GM12892 (cell line): ENCODE results near the gene HSD17B10. TPM values are rescaled to one million over a fixed set of nuclear protein-coding genes. Genes with fewer than 3 reads are reported as not detected.
"Not testable (repeated sequence)": the region's sequence is repeated elsewhere in the genome, so short reads cannot be mapped to it uniquely, and the experiment has no call there.

Experiments
- DNase-seq: peaks from one replicate; pipeline ENCODE4 v3.0.0; 2011; ENCODE audit not compliant: insufficient read length
- FAIRE-seq: peaks from 2 replicates; lab custom pipeline; 2011; peaks lifted over from hg19 to GRCh38; lab: Jason Lieb, UNC
- POLR2A ChIP-seq: IDR thresholded peaks from 2 replicates; pipeline ENCODE4 v1.6.1; 2011; ENCODE audit warnings: low read depth, low read length, control low read depth
- POLR2AphosphoS5 ChIP-seq: IDR thresholded peaks from 2 replicates; pipeline ENCODE4 v1.6.1; 2011; ENCODE audit warnings: low read depth, low read length, control low read depth
- TAF1 ChIP-seq: IDR thresholded peaks from 2 replicates; pipeline ENCODE4 v1.6.1; 2011; ENCODE audit warnings: low read depth, mild to moderate bottlenecking, control low read depth, low read length, borderline replicate concordance
- polyA plus RNA-seq: library from polyadenylated mRNA; unstranded; fragments of >200 nt; gene quantifications from one replicate; pipeline ENCODE4 v1.2.1, GENCODE V29; 2012; ENCODE audit warnings: missing spikeins, inconsistent platforms; ENCODE audit not compliant: missing spikeins

Gene HSD17B10
- polyA plus RNA-seq: 97.8 TPM

DNA sequence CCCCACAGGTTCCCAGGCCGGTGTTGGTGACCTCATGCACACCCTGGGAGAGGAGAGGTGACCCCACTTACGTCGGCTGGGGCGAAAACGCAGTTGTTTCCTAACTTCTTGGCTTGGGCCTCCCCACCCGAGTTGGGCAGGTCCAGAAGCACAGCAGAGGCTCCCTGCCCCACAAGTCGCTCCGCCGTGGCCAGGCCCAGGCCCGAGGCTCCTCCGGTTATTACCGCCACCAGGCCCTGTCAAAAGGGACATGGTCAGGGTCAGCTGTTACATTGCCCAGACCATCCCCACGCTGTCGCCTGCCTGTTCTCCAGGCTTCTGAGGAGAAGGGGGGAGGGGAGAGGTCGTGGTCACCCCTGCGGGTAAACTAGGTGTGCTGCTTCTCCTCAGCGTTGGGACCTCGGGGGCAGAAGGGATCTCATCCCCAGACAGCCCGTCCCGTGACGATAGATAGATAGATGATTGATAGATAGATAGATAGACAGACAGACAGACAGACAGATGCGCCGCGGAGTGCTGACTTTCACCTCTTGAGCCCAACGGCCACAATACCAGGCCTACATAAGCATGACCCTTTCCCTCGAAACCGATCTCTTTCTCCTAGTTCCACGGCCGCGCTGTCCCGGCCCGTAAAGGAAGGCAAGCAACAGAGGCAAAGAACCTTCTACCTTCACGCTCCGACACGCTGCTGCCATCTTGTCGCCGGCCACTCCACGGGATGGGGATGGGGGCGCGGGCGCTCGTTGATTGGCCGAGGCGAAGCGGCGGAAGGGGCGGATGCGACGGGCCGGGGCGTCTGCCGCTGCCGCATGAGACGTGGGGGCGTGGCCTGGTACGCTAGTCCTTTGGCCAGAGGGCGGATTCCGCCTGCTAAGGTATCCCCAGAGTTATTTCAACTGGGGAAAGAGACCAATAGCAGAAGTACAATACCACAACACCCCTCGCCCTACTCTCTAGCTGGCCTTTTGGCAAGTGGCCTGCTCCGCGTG lies at the start of gene HSD17B10:
Gene HSD17B10, minus strand, starts transcription at position 720 of the 989 bp plus-strand sequence. Its CDS starts 25 bp downstream, at position 695.
- FAIRE-seq: peak; percentile 91

DNA sequence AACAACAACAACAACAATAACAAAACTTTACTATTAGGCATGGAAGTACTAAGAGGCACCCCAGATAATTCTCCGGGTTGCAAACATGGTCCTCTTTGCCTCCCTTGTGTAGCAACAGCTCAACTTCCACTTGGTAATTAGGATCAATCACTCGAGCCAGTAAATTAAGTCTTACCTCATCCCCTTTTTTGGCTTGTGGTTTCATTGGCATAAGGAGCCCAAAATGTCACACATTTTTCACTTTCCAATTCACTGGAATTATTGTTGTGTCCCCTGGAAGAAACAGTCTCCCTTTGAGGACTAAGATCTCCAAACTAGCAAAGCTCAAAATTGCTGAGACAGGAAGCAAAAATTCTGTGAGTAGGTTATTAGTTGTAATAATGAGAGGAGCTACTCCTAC lies 49.2 kb upstream of the HSD17B10 start:
- DNase-seq: no peak
- TF ChIP-seq POLR2A: no peak
- no peak for FAIRE-seq

More for the DNA sequence above, at the start of gene HSD17B10:
- TF ChIP-seq POLR2AphosphoS5 (peak; percentile 60), POLR2A (peak; percentile 87), TAF1 (peak; percentile 59; the same call in 1 of the 2 replicates)
- peak; percentile 79 for DNase-seq

DNA sequence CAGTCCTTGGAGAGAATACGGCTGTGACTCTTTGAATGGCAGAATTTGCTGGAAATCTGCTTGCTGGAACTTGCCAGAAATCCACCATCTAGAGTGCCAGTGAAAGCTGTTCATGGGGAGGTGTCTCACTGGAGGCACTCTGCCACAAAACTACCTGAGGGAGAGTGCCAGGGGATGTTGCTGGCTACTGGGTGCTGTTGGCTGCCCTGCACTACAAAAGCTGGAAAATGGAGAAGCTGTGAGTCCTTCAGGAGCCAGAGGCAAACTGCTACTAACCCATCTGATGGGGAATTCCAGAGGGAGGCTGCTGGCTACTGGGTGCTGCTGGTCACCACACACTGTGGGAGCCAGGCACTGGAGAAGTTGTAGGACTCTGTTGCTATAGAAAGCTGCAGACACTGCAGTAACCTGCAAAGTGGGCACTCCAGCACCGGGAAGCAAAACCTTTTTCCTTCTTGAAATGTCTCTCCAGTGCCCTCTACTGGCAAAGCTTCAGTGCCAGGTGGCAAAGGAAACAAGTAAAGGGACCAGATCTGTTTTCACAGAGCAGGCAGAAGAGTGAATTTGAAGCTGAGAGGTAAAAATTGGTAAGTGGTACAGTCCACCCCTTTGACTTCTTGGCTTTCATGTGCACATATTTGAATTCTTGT lies 47.8 kb upstream of the HSD17B10 start:
- peak; percentile 36 for DNase-seq
- TF ChIP-seq TAF1: no peak
- no peak for TF ChIP-seq POLR2AphosphoS5
- TF ChIP-seq POLR2A: no peak
- FAIRE-seq: peak; percentile 85

DNA sequence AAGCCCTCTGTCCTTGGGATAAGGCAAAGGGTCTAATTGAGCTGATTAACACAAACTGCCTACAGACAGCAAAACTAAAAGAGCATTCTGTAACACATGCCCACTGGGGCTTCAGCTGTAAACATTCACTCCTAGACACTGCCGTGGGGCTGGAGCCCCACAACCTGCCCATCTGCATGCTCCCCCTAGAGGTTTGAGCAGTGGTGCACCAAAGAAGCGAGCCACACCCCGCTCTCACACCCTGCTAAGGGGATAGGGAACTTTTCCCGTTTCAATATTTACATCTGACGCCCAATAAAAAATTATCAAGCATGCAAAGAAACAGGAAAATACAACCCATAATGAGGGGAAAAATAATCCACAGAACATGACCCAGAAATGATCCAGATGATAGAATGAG lies 46.9 kb upstream of the HSD17B10 start:
- FAIRE-seq (no peak), DNase-seq (no peak)
- TF ChIP-seq POLR2A (no peak), POLR2AphosphoS5 (no peak), TAF1 (no peak)

DNA sequence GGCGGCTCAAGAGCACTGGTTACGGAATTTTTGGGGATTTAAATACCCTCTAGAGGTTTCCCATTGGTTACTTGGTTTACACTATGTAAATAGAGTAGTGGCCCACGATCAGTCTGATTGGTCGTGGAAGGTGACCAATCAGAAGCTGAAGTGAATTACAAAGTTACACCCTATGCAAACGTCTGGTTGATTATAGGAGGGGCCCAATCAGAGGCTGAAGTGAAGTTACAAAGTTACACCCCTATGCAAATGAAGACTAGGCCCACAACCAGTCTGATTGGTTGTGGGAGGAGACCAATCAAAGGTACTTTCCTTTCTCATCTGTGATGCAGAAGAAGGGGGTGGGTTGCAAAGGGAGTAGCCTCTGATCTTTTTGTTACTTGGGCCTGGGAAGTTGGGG lies 45.1 kb upstream of the HSD17B10 start:
- no peak for DNase-seq
- TF ChIP-seq POLR2AphosphoS5 (no peak), POLR2A (no peak), TAF1 (no peak)
- FAIRE-seq: no peak

DNA sequence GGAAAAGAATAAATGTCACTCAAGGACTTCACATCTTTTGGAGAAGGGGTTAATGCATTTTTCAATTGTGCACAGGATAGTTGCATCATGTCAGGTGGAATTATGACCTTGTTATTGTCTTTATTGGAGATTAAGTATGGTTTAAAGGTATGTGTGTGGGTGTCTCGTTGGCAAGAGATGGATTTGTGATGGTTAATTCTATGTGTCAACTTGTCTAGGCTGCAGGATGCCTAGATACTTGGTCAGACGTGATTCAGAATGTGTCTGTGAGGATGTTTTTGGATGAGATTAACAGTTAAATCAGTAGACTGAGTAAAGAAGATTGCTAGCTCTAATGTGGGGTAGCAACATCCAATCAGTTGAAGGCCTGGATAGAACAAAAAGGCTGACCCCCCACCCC lies 42.2 kb upstream of the HSD17B10 start:
- TF ChIP-seq POLR2A (no peak), TAF1 (no peak), POLR2AphosphoS5 (no peak)
- DNase-seq (no peak), FAIRE-seq (no peak)

DNA sequence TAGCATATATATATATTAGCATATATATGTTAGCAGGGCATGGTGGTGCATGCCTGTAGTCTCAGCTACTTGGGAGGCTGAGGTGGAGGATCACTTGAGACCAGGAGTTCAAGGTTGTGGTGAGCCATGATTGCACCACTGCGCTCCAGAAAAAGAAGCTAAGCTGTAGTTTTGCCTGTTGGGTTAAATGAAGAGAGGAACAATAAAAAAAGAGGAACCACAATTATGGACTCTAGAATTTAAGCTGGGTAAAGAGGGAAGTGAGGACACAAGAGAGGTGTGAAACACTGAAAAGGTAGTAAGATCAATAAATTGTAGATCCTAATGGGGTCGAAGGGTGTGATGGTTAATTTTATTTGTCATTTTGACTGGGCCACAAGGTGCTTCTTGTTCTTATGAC lies 40.5 kb upstream of the HSD17B10 start:
- no peak for TF ChIP-seq POLR2AphosphoS5
- TF ChIP-seq POLR2A: no peak
- TF ChIP-seq TAF1: no peak
- DNase-seq (no peak), FAIRE-seq (no peak)

DNA sequence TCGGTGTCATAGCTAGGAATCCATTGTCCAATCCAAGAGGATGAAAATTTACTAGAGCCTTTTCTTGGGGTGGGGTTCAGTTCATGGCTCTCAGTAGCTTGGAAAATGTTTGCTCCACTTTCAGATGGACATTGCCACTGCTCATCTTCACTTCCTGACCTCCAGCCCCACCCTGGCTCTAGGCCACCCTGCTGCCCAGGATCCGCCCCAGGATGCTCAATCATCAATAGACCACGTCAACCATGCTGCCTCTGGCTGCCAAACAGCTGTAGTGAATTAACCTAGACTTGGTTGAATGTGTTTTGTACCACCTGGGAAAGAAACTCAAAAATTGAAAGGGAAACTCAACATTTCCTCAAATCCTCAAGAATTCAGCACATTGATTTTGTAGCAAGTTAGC lies 37.2 kb upstream of the HSD17B10 start:
- TF ChIP-seq TAF1 (no peak), POLR2AphosphoS5 (no peak), POLR2A (no peak)
- DNase-seq (no peak), FAIRE-seq (no peak)

DNA sequence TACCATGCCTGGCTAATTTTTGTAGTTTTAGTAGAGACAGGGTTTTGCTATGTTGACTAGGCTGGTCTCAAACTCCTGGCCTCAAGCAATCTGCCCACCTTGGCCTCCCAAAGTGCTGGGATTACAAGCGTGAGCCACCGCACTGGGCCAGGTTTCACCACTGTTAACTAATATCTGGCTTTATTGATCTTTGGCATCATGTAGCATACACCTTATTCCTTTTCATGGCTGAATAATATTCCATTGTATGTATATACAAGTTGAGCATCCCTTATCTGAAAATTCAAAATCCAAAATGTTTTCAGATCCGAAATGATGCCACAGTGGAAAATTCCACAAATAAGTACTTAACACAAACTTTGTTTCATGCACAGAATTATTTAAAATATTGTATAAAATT lies 34.5 kb upstream of the HSD17B10 start:
- not testable (repeated sequence) for DNase-seq, FAIRE-seq

DNA sequence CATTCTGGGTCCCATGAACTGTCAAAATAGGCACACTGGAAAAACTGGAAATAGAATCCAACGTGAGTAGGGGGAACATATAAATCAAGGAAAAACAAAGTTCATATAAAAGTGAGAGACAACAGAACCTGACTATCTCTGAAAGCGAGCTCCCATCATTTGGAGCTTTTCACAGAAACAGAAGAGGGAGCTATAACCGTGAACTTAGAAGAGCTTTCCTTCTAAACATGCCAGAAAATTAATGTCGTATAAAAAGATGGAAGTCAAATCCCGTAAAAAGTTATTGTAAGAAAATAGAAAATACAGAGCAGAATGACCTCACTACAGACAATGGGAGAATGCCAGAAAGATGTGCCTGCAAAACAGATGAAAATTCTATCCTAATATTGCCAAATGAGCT lies 23.9 kb upstream of the HSD17B10 start:
- no peak for TF ChIP-seq TAF1
- no peak for TF ChIP-seq POLR2A
- no peak for TF ChIP-seq POLR2AphosphoS5
- DNase-seq (no peak), FAIRE-seq (no peak)

DNA sequence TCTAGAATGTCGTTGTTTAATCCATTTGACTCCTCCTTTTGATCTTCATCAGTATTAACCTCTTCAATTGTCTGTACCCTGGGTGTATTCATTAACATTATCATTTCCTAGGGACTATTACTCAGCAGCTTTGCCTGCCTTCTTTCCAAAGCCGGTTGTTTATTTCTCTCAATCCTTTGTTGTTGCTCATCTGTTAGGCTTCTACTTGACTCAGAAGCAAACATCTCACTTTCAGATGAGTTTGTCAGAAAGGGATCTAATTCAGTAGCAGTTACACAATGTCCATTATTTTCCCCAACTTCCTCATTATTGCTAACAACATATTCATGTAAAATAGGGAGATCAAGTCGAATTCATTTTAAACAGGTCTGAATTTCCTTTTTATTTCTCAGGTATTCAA lies 22.1 kb upstream of the HSD17B10 start:
- DNase-seq (no peak), FAIRE-seq (no peak)
- no peak for TF ChIP-seq POLR2AphosphoS5
- TF ChIP-seq POLR2A: no peak
- TF ChIP-seq TAF1: no peak

DNA sequence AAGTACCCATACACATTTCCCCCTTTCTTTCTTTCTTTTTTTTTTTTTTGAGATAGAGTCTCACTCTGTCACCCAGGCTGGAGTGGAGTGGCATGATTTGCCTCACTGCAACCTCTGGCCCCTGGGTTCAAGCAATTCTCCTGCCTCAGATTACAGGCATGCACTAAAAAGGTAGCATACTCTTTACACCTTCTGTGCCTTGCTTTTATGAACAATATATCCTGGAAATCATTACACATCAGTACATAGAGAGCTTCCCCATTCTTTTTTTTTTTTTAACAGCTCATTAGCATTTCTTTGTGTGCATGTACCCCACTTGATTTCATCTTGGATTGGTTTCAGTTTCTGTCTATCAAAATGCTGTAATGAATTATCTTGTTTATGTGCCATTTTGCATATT lies 18.6 kb upstream of the HSD17B10 start:
- FAIRE-seq (no peak), DNase-seq (no peak)
- no peak for TF ChIP-seq TAF1
- no peak for TF ChIP-seq POLR2AphosphoS5
- TF ChIP-seq POLR2A: no peak
